NCI-H226 (cell line): ENCODE measurements around the gene MBNL2.

Experiments
- DNase-seq: peaks from one replicate; pipeline ENCODE4 v3.0.0-alpha.2; 2015

MBNL2 gene

GRCh38 chr13:97387485-97387839 is 165.3 kb downstream of the MBNL2 start:
- no peak for DNase-seq

DNA sequence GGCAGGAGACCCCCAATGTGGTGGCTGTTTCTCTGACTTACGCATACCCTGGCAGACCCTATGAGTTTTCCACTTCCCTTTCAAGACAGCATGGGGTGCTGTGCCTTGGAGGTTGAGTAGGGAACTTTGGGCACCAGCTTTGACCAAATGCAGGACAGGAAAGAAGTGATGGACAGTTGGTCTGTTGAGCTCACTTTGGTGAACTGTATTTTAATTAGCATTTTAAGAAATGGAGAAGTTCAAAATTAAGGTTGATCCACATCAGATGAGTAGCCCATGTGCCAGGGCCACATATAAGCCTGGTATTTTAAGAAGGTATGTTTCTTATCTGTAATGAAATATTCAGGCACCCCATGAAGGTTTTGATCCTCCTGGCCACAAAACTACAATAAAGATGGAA is 165.8 kb downstream of the MBNL2 start:
- no peak for DNase-seq

- DNase-seq, result no peak
Observed at GRCh38 chr13:97388373-97388772, 166.2 kb downstream of the MBNL2 start.

- DNase-seq, result peak; percentile 52
Observed at GRCh38 chr13:97390941-97391600, 168.9 kb downstream of the MBNL2 start.

GRCh38 chr13:97392020-97392419 is 169.9 kb downstream of the MBNL2 start:
- no peak for DNase-seq

DNA sequence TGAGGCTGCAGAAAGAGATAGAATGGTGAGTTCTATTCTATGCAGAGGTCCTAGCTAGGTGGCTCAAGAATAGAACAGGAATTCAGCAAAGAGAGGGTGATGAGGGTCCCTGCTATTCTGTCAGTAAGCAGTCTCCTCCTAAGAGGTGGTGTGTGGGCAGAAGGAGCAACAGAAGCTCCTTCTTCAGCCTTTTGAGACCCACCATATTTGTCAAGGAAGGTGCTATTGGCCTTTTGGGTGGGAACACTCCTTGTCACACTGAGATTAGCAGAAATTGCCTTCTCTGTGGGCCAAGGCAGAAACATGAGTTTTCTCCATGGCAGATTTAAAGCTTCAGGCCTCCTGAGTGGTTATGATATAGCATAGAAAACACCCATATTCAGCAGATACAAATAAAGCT is 172.4 kb downstream of the MBNL2 start:
- DNase-seq, result no peak

DNA sequence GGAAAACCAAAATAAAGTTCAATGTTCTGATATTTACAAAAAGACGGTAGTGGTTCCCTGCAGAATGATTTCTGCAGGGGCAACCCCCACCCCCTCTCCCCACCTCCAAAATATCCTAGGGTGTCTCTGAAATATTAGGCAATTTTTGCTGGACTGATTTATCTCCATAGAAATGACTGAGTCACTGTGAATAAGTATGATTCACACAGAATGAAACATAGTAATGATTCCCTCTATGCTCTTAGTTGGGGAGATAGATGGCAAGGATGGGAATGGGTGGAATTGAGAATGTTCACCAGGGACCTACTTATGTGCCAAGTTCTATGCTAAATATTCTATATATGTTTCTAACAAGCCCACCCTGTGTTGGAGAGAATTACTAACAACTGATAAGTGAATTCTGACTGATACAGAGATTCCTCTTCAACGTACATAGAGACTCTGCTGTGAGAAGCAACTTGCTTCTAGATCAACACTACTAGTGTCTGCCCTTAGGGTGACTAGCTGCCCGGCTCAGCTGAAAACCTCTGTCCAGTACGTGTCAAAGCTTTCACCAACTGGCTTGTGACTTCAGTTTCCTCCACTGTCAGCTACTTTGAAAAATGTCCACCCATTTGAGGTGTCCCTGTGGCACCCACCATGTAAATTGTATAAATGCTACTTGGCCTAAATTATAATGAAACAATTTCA is 173.5 kb downstream of the MBNL2 start:
- DNase-seq, result peak; percentile 58

DNA sequence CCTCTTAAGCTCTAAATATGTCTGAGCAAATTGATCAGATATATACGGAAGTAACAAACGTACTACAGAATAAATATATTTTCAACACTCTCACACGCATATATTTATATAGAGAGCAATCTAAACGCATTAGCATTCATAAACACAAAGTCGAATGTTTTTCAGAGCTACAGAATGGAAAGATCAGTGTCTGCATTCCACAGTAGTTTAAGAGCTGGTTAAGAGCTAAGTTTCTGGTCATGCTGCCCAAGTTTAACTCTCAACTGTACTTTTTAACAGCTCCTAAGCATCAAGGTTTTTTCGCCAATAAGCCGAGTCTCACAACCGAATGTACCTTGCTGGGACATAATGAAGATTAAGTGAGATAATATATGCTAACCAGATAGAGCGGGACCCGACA is 175.1 kb downstream of the MBNL2 start:
- DNase-seq, result no peak

DNA sequence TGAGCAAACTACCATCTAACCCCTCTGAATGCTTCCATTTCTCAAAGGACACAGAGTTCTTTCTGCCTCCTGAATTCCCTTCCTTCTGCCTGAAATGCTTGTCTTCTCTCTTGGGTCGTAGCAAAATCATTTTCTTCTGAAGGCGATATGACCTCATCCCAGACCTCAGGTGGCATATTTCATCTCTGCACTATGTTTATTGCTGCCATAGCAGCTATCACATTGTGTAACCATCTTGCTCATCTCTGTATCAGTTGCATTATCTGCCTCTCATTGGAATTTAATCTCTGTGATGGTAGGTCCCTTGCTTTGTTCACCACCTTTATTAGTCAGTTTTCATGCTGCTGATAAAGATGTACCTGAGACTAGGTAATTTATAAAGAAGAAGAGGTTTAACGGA is 179.3 kb downstream of the MBNL2 start:
- peak; percentile 31 for DNase-seq

GRCh38 chr13:97403893-97404750 is 182.0 kb downstream of the MBNL2 start:
- DNase-seq, result no peak

- no peak for DNase-seq
Observed at GRCh38 chr13:97407540-97407939, 185.4 kb downstream of the MBNL2 start.

DNA sequence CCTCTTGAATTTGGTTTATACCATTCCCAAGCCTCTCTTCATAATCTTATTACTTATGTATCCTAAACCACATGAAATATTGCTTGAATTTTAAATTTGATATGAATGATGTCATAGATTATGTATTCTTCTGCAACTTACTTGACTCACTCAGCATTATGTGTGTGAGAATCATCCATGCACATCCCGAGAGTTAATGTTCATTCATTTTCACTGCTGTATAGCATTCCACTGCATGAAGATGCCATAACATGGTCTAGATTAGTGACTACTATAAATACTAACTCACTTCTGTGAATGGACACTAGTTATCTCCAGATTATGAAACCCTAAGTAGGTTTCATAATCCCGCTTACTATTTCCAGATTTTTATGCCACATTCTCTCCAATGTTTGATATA is 186.8 kb downstream of the MBNL2 start:
- DNase-seq, result no peak

DNA sequence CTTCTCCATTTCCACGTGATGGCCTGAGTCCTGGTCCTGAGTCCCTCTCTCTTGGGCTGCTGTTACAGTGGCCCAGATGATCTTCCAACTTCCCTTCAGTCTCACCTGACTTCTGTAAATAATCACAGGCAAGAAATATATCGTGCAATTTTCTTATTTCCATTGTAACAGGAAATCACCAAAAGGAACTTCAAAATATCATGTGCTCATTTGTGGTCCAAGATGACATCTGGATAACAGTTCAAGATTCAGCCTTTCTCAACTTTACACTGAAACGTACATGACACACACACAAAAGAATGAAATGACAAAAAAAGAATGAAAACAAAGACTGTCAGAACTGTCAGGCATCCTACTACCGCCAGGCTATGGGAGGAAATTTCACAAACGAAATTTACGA is 189.9 kb downstream of the MBNL2 start:
- DNase-seq, result no peak

- DNase-seq, result no peak
Observed at GRCh38 chr13:97413694-97414093, 191.6 kb downstream of the MBNL2 start.

GRCh38 chr13:97414392-97414791 is 192.3 kb downstream of the MBNL2 start:
- DNase-seq, result no peak

DNA sequence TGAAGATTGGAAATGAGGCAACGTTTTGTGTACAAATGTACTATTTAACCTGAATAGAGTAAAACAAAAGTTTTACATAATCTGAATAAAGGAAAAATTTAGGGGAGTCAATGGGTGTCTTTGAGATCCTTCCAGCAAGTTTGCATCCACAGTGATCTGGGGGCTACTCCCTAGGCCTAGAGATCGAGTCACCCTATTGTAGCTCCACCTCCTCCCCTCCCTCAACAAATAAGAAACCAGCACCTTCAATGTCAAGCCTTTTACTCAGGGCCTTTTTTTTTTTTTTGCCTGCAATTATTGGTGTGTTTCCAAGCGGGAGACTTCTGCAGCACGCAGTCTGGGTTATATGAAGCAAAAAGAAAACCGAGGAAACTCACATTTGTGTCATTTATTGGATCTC is 195.6 kb downstream of the MBNL2 start:
- DNase-seq, result no peak

GRCh38 chr13:97422118-97423054 is 200.3 kb downstream of the MBNL2 start:
- DNase-seq, result no peak

DNA sequence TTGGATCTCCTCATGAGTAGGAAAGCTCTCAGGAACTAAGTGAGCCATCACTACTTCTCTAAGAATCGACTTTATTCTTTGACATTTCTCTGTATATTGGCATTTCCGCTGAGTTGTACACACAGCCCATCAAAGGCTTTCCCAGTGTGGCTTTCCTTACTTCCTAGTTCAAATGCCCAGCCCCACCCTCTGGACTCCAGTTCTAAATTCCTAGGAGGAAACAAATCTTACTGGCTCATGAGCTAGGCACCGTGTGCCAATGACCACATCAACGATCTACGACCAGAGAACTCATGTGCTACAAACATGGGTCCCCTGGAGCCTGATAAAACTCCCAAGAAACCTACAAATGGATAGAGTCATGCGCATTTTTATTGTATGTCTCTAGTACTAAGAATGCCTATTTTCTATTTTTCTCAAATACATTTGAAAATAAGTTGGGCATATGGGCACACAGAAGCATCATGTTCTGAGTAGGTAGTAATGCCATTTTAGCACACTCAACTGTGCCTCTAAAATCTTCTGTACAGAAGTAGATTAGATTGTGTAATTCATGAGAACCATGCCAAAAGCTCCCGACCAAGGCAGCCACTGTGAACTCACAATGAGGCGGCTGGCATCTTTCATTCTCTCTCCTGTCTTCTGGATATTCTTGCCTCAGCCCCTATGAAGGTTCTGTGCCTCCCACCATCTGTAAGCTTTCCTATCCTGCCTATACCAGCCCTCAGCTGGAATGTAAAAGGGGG is 201.3 kb downstream of the MBNL2 start:
- no peak for DNase-seq

DNA sequence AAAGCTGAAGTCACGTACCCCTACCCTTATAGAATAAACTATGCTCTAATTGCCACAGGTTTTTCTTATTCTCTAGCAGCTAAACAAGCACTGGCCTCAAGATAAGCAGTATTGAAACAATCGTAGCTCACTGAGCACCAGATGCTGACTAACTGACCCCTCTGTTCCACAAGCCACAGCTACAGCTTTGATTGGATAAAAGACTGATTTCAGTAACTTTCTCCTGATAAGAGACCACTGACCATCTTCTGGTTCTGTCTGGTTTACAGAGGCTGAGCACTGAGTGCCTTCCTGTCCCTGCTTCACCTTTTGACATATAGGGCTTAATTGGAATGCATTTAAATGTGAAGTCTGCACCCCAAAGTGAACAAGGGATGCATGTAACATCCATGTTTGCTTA is 203.5 kb downstream of the MBNL2 start:
- no peak for DNase-seq

GRCh38 chr13:97426695-97427094 is 204.6 kb downstream of the MBNL2 start:
- DNase-seq, result no peak

GRCh38 chr13:97429681-97430081 is 207.5 kb downstream of the MBNL2 start:
- DNase-seq, result no peak

- no peak for DNase-seq
Observed at GRCh38 chr13:97430296-97430695, 208.2 kb downstream of the MBNL2 start.
